Ishikawa (cell line): Measurements from ENCODE around the gene USP33.

Experiments
- CEBPB ChIP-seq: IDR thresholded peaks from 2 replicates; pipeline ENCODE4 v1.6.1; 2012
- CREB1 ChIP-seq: IDR thresholded peaks from 2 replicates; pipeline ENCODE4 v1.6.1; 2012; ENCODE audit warnings: low read depth
- EGR1 ChIP-seq: IDR thresholded peaks from 2 replicates; pipeline ENCODE4 v1.6.1; 2012
- EP300 ChIP-seq: IDR thresholded peaks from 2 replicates; pipeline ENCODE4 v1.6.1; 2012; ENCODE audit warnings: borderline replicate concordance
- FOXM1 ChIP-seq: IDR thresholded peaks from 2 replicates; pipeline ENCODE4 v1.6.1; 2012; ENCODE audit warnings: low read depth, borderline replicate concordance
- MAX ChIP-seq: IDR thresholded peaks from 2 replicates; pipeline ENCODE4 v1.6.1; 2012
- NFIC ChIP-seq: IDR thresholded peaks from 2 replicates; pipeline ENCODE4 v1.6.1; 2012
- RAD21 ChIP-seq: IDR thresholded peaks from 2 replicates; pipeline ENCODE4 v1.6.1; 2012; ENCODE audit warnings: low read depth
- TAF1 ChIP-seq: IDR thresholded peaks from 2 replicates; pipeline ENCODE4 v1.6.1; 2012; ENCODE audit warnings: low read depth, mild to moderate bottlenecking
- TCF12 ChIP-seq: IDR thresholded peaks from 2 replicates; pipeline ENCODE4 v1.6.1; 2012; ENCODE audit warnings: low read depth
- TEAD4 ChIP-seq: IDR thresholded peaks from 2 replicates; pipeline ENCODE4 v1.6.1; 2012
- USF1 ChIP-seq: IDR thresholded peaks from 2 replicates; pipeline ENCODE4 v1.6.1; 2012
- YY1 ChIP-seq: IDR thresholded peaks from 2 replicates; pipeline ENCODE4 v1.6.1; 2012; ENCODE audit warnings: low read depth
- ZBTB7A ChIP-seq: IDR thresholded peaks from 2 replicates; pipeline ENCODE4 v1.6.1; 2012; ENCODE audit warnings: low read depth
- TF ChIP-seq, protein P1 (sequence below): IDR thresholded peaks from 2 replicates; pipeline ENCODE4 v1.6.1; 2012; ENCODE audit warnings: low read depth, mild to moderate bottlenecking

USP33 gene

DNA sequence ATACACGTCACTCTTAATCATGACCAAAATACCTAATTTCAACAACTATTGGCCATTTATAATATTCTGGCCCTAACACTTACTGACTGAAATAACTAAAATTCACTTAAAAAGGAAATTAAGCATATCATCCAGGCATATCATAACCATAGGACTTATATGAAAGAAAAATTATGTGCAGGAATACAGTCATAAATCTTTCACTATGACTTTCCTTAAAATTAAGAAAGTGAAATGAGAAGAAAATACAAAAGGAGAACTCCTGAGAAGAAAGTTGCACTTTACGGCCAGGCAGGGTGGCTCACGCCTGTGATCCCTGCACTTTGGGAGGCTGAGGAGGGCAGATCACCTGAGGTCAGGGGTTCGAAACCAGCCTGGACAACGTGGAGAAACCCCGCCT is 86.6 kb downstream of the USP33 start:
- TF ChIP-seq MAX = no peak
- TF ChIP-seq, protein P1, sequence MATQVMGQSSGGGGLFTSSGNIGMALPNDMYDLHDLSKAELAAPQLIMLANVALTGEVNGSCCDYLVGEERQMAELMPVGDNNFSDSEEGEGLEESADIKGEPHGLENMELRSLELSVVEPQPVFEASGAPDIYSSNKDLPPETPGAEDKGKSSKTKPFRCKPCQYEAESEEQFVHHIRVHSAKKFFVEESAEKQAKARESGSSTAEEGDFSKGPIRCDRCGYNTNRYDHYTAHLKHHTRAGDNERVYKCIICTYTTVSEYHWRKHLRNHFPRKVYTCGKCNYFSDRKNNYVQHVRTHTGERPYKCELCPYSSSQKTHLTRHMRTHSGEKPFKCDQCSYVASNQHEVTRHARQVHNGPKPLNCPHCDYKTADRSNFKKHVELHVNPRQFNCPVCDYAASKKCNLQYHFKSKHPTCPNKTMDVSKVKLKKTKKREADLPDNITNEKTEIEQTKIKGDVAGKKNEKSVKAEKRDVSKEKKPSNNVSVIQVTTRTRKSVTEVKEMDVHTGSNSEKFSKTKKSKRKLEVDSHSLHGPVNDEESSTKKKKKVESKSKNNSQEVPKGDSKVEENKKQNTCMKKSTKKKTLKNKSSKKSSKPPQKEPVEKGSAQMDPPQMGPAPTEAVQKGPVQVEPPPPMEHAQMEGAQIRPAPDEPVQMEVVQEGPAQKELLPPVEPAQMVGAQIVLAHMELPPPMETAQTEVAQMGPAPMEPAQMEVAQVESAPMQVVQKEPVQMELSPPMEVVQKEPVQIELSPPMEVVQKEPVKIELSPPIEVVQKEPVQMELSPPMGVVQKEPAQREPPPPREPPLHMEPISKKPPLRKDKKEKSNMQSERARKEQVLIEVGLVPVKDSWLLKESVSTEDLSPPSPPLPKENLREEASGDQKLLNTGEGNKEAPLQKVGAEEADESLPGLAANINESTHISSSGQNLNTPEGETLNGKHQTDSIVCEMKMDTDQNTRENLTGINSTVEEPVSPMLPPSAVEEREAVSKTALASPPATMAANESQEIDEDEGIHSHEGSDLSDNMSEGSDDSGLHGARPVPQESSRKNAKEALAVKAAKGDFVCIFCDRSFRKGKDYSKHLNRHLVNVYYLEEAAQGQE = no peak

GRCh38 chr1:77672374-77672773 is 87.3 kb downstream of the USP33 start:
- TF ChIP-seq TCF12 (no peak), USF1 (no peak), CREB1 (no peak), NFIC (no peak), EGR1 (no peak), FOXM1 (no peak), MAX (no peak), CEBPB (no peak), ZBTB7A (no peak)
- TF ChIP-seq, protein P1 = no peak

GRCh38 chr1:77671836-77672235 is 87.8 kb downstream of the USP33 start:
- TF ChIP-seq USF1 (no peak), RAD21 (no peak), NFIC (no peak), MAX (no peak), CREB1 (no peak), TAF1 (no peak), EGR1 (no peak), TCF12 (no peak), YY1 (no peak), EP300 (no peak), FOXM1 (no peak), CEBPB (no peak), TEAD4 (no peak), ZBTB7A (no peak)
- TF ChIP-seq, protein P1 = no peak

DNA sequence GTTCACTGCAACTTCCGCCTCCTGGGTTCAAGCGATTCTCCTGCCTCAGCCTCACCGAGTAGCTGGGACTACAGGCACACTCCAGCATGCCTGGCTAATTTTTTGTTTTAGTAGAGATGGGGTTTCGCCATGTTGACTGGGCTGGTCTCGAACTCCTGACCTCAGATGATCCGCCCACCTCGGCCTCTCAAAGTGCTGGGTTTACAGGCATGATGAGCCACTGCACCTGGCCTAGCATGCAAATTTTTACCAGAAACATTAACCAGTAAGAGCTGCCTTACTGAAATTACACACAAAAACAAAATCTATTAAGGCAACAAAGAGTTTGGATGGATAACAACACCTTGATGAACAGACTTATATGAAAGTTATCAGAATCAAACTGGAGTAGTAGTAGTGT is 89.3 kb downstream of the USP33 start:
- no peak for TF ChIP-seq EGR1

DNA sequence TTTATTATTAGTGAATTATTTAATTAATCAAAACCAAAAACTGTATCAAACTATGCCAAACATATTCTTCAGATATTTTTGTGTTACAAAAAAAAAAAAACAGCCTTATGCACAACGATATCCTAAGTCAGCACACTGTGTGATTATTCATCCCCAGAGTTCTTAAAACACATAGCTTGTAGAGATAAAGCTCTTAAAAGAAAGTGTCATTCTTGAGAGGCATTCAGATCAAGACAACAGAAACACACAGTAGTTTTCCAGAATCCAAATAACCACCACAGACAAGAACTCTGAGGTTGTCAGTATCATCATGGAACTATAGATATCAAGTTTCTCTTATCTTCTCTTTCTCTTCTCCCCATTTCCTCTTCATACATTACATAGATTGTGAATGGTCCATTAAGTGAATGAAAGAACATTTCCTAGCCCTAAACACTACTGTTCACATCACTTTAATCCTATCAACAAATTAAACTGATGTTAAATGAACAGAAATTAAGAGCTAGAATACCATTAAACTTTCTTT is 90.7 kb downstream of the USP33 start:
- no peak for TF ChIP-seq ZBTB7A
- TF ChIP-seq EP300 = no peak
- TF ChIP-seq RAD21 = no peak
- no peak for TF ChIP-seq CREB1
- no peak for TF ChIP-seq TAF1
- no peak for TF ChIP-seq CEBPB
- TF ChIP-seq, protein P1 = no peak
- no peak for TF ChIP-seq YY1
- no peak for TF ChIP-seq TEAD4
- TF ChIP-seq NFIC = no peak
- TF ChIP-seq FOXM1 = no peak
- no peak for TF ChIP-seq TCF12
